Epithelial cell of prostate (primary cell): Measurements from ENCODE around the gene CHCT1.

Source experiments
- DNase-seq: peaks from one replicate; pipeline ENCODE4 v3.0.0-alpha.2; 2011; ENCODE audit warnings: low read depth, low spot score
- H3K27ac ChIP-seq: fragments of 450-650 bp; 2 replicates; pipeline ENCODE4 v1.5.1; 2017; ENCODE audit warnings: mild to moderate bottlenecking

CHCT1 gene

DNA sequence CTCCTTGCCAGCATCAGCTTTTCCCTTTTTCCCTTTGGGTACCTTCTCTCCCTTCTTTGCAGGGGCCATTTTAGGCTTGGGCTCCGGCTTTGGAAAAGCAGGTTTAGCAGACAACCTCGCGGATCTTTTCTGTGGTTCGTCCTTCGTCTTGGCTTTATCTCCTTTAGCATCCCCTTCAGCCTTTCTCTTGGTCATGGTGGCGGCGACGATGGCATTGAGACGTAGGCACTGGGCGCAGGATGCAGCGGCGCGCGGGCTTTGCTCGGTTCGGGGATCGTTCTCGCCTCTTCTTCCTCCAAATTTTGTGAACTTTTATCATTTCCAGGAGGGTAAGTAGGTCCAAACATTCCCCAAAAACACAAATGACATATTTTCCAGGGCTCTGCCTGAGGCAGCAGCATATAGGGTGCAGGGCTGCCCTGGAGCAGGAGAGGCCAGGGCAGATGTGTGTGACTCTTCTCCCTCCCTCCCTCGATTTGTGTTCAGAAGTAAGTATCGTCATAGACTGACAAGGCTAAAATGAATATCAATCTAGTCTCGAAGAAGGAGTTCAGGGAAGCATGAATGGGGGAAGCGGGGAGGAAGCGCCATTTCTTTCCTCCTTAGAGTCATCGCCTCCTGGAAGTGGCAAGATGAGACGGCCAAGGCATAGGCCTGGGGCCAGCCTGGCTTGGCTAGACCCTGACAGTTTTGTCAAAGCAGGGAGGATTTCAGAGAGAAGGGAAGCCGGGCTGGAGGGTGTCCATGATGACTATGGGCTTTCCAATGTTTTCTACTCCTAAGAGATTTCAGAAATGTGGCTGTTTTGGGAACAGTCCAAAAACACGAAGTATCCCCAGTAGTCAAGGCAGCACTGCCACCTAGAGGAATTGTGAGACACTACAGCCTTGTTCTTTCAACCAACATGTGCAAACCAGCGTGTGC, 13.2 kb downstream of the CHCT1 start:
- no peak overlapping the region for H3K27ac ChIP-seq
- DNase-seq, result peak; percentile 20

DNA sequence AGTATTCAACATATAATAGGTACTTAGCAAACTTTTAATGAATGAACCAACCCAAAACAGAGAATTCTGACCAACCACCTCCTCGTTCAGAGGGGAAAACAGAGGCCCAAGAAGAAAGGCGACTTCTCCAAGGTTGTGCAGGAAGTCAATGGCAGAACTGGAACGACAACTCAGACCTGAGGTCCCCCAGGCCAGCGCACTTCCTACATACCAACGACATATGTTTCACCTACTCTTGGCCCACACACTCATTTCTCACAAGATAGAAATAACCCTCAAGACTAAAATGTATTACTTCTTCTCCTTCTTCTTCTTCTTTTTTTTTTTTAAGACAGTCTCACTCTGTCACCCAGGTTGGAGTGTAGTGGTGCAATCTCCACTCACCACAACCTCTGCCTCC, 14.4 kb downstream of the CHCT1 start:
- no peak for DNase-seq
- no peak overlapping the region for H3K27ac ChIP-seq

DNA sequence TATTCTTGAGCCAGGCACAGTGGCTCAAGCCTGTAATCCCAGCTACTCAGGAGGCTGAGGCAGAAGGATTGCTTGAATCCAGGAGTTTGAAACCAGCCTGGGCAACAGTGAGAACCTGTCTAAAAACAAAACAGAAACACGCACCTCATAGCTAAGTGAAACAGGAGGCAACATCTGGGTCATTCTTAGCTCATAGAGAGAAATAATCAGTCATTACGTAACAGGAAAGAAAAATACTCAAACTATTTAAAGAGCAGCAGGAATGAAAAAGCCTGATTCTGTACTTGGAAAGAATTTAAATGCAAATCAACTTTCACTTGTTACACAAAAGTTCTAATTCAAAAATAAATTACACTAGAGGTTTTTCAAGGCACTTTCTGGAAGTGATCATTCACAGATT, 17.2 kb downstream of the CHCT1 start:
- no peak for DNase-seq
- peak overlapping the region; percentile 36 for H3K27ac ChIP-seq

DNA sequence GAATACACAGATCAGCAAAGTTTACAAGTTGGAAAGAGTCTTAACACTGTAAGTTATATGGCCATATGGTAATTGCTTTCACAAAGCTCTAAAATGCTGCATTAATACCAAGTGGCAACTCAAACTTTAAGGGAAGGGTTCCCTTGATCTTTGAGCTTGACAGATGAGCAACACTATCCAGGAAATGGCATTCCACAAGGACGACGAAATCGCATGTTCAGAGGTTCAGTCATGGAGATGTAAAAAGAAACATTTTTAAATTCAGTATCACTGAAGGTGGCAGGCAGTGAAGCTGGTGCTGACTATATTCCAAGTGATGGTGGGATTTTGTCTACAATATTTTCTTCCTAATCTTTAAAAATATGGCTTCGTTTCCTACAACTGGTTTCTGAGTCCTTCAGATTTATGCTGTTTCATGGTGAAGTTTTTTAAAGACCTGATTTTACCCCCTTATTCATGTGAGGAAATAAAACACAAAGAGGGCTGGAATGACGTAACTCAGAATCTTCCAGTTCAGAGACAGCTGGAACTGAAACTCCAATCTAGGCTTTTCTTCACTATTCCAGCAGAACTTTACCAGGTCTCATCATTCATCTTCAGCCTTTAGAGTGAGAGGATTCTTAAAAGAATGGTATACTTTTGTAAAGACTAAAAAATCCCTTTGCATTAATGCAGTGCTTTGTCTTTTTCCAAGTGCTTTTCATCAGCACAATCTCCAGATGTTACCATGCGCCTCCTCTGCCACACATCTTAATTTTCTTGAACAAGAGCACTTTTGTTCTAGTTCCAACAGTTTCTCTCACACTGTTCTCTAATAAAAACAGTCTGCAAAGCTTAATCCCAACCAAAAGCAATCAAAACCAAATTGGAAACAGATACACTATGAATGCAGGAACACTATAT, 20.2 kb downstream of the CHCT1 start:
- H3K27ac ChIP-seq, result no peak overlapping the region
- DNase-seq, result no peak

DNA sequence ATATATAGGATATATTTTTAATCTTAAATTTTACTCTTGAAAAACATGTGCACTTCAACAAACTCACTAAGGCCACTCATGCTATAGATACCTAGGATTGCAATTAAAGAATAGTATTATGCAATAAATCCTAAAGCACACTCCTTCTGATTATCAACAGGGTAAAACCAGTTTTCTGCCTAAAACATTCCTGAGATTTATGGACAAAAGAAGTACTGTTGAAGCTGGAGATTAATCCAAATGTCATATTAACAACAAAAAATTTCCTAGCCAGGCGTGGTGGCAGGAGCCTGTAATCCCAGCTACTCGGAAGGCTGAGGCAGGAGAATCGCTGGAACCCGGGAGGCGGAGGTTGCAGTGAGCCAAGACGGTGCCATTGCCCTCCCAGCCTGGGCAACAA, 21.4 kb downstream of the CHCT1 start:
- no peak overlapping the region for H3K27ac ChIP-seq
- DNase-seq, result no peak

GRCh38 chr17:60445144-60445543, 22.9 kb downstream of the CHCT1 start:
- DNase-seq, result no peak
- H3K27ac ChIP-seq, result no peak overlapping the region

DNA sequence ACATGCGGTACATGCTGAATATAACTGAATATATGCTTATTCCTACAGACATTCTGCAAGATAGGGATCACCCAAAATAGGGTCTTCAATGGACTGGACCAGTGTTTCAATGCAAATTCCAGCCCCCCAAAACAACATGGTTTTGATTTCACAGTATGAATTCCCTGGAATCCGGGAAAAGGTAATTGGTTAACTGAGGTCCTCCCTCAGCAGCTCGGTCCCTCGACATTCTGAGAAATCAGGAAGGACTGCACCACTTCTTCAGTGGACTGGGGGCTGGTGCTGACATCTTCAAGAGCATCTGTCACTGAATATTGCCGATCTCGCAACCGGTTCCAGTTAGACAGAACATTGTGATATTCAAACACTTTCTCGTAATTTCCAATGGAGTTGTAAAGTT, 25.1 kb downstream of the CHCT1 start:
- DNase-seq, result no peak
- H3K27ac ChIP-seq, result no peak overlapping the region

DNA sequence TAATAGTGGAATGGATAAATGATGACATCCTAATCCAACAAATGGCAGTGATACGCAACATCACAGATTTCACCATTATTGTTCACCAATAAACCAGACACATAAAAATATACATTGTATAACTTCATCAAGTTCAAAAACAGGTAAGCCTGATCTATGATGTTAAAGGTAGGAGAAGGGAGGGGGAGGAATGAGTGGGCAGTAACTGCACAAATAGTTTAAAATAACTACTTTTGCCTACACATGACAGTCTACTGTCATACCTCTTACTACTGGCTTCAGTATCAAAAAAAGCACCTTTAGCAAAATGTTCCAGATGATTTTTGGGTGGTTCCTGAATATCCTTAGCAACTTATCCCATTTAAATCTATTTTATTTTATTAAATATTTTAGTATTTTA, 28.8 kb downstream of the CHCT1 start:
- no peak overlapping the region for H3K27ac ChIP-seq
- no peak for DNase-seq

DNA sequence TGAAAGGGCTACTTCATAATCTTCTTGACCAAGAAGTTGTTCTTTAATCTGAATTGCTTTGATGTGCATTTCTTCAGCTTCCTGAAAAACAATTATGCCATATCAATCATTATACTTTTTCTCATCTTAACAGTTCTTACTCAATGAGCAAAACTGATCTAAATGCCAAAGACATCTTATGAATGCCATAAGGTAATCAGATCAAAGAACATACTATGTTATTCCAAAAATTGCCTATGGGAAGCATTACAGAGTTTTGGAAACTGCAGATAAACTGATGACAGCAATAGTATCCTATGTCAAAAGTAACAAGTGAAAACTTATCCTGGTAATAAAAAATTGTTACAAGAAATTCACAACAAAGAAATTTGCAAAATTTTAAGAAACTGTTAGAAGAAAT, 29.7 kb downstream of the CHCT1 start:
- no peak for DNase-seq
- no peak overlapping the region for H3K27ac ChIP-seq

- DNase-seq, result no peak
Observed at GRCh38 chr17:60455378-60455777, 33.1 kb downstream of the CHCT1 start.

DNA sequence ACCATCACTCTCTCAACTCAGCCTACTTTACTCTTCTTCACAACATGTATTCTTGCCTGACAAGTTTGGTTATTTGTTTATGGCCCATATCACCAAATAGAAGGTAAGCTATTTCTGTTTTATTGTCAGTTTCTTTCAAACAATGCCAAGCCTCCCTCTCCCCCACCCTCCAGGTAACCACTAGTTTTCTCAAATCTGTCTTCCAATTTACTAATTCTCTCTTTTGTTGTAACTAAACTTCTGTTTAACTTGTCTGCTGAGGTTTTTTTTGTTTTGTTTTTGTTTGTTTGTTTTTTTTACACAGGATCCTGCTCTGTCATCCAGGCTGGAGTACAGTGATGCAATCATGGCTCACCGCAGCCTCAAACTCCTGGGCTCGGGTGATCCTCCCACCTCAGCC, 34.9 kb downstream of the CHCT1 start:
- peak overlapping the region; percentile 40 for H3K27ac ChIP-seq
- no peak for DNase-seq

More at GRCh38 chr17:60455378-60455777, 33.1 kb downstream of the CHCT1 start:
- H3K27ac ChIP-seq, result no peak overlapping the region

GRCh38 chr17:60461584-60461983, 39.3 kb downstream of the CHCT1 start:
- DNase-seq, result no peak

GRCh38 chr17:60463157-60463835, 41.0 kb downstream of the CHCT1 start:
- H3K27ac ChIP-seq, result no peak overlapping the region
- no peak for DNase-seq

More at GRCh38 chr17:60461584-60461983, 39.3 kb downstream of the CHCT1 start:
- H3K27ac ChIP-seq, result no peak overlapping the region

DNA sequence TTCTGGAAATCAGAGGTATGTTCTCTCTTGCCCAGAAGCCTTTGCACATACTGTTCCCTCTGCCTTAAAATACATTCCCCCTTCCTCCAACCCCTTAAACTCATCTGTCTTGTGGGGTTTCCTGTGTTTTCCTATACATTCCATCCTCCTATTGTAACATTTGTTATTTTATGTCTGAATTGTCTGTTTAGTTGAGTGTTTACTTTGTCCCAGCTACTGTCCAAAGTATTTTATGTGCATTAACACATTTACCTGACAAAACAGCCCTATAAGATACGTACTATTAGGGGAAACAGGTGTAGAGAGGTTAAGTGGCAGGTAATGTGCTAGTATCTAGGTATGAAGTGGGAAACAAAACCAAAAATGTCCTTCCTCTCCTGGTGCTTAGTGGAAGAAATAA, 42.1 kb downstream of the CHCT1 start:
- no peak overlapping the region for H3K27ac ChIP-seq

DNA sequence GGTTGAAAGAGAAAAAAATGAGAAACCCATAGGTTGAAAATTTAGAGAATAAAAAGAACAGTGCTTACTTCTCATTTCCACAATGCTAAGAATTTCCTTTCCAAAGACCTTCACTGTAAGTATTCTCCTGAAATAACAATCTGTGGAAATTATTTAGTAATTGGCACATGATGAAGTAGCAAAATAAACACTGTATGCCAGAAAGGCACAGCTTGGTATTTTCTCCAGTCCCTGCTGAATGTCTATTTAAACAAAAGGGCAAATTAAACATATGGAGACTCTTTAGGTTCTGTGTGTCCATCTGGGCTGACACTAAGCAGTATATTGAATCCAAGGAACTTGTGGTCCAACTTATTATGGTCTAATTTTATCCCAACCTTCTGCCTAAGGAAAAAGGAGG, 46.1 kb downstream of the CHCT1 start:
- no peak for DNase-seq
- H3K27ac ChIP-seq, result no peak overlapping the region

More for the DNA sequence above, 42.1 kb downstream of the CHCT1 start:
- no peak for DNase-seq

DNA sequence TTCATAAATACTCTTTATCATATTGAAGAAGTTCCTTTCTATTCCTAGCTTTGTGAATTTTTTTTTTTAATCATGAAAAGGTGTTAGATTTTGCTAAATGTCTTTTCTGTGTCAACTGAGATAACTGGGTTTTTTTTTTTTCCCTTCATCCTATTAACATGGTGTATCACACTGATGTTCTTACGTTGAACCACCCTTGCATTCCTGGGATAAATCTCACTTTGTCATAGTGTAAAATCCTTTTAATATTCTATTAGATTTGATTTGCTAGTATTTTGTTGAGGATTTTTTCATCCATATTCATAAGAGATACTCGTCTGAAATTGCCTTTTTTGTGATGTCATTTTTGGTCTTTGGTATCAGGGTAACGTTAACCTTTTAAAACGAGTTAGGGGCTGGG, 49.2 kb downstream of the CHCT1 start:
- H3K27ac ChIP-seq, result no peak overlapping the region
- no peak for DNase-seq

- no peak for DNase-seq
- no peak overlapping the region for H3K27ac ChIP-seq
Observed at GRCh38 chr17:60472449-60472848, 50.2 kb downstream of the CHCT1 start.

DNA sequence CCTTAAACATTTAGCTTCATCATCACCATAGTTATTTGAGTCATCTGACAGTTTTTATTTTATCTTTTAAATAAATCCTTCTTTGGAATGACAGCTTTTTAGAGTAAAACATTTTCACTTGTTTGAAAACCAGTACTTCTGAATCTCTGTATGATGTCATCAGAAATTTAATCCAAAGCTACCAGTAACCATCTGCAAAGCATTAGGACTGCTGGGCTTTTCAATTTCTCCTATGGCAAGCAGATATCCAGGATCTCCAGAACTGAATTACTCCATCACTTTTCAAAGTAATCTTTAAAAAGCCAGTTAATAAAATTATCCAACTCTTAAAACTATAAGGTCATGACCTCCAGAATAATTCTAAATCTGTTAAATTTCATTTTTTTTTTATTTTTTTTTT, 51.5 kb downstream of the CHCT1 start:
- no peak for DNase-seq
- H3K27ac ChIP-seq, result no peak overlapping the region
